ENCODE measurements around the gene PLEKHA8. TPM values are rescaled to one million over a fixed set of nuclear protein-coding genes. Genes with fewer than 3 reads are reported as not detected.

Gene PLEKHA8
- total RNA-seq, 1 experiment from 2014 or later = 8.4 TPM

GRCh38 chr7:30147223-30147622 lies 119.0 kb downstream of the PLEKHA8 start:
- H2AFZ ChIP-seq (ENCODE audit: low read length) = no peak overlapping the region
- H3K36me3 ChIP-seq (ENCODE audit: low read depth, low read length) = no peaks in the 10 kb centered on the region
- H3K79me2 ChIP-seq (ENCODE audit: low read length) = no peaks in the 10 kb centered on the region
- no peak overlapping the region for H3K9ac ChIP-seq (ENCODE audit: low read length)
- H3K27ac ChIP-seq (ENCODE audit: low read length) = no peak overlapping the region
- peaks cover 6% of the 10 kb centered on the region for H3F3A ChIP-seq (ENCODE audit: low read length, unreplicated experiment)
- H3K4me2 ChIP-seq (ENCODE audit: low read length) = no peak overlapping the region
- no peaks in the 10 kb centered on the region for H3K9me2 ChIP-seq (replicated peaks; ENCODE audit: low read length)
- no peak for DNase-seq
- no peak overlapping the region for H3K4me3 ChIP-seq (ENCODE audit: low read length)
- CTCF ChIA-PET = no interaction called here
- no peaks in the 10 kb centered on the region for H3K9me3 ChIP-seq (ENCODE audit: low read length)
- no peaks in the 10 kb centered on the region for H4K20me1 ChIP-seq (ENCODE audit: low read length)
- H3K4me1 ChIP-seq (ENCODE audit: insufficient read depth, low read length) = peaks cover 23% of the 10 kb centered on the region
- TF ChIP-seq CTCF (conservative IDR thresholded peaks at IDR 0.05; ENCODE audit: low read depth, low read length) (no peak), EZH2 (IDR thresholded peaks at IDR 0.05; ENCODE audit: low read length, unreplicated experiment) (no peak), EZH2phosphoT487 (IDR thresholded peaks at IDR 0.05; ENCODE audit: borderline replicate concordance, low read length) (no peak)
- no TSS peak for BruUV-seq (replicated peaks)
- intact Hi-C loops (cut with micrococcal nuclease) = no loop called here
- POLR2A ChIA-PET (ENCODE audit: unreplicated experiment) = no interaction called here
- H3K27me3 ChIP-seq (ENCODE audit: low read length) = no peaks in the 10 kb centered on the region
- ATAC-seq = no peak

GRCh38 chr7:30147785-30148184 lies 119.6 kb downstream of the PLEKHA8 start:
- no peaks in the 10 kb centered on the region for H3K36me3 ChIP-seq (ENCODE audit: low read depth, low read length)
- no peaks in the 10 kb centered on the region for H3K79me2 ChIP-seq (ENCODE audit: low read length)
- intact Hi-C loops (cut with micrococcal nuclease) = no loop called here
- ATAC-seq (no peak), DNase-seq (no peak)
- H3K27ac ChIP-seq (ENCODE audit: low read length) = no peak overlapping the region
- H3K4me1 ChIP-seq (ENCODE audit: insufficient read depth, low read length) = peaks cover 18% of the 10 kb centered on the region
- peaks cover 6% of the 10 kb centered on the region for H3F3A ChIP-seq (ENCODE audit: low read length, unreplicated experiment)
- H3K27me3 ChIP-seq (ENCODE audit: low read length) = no peaks in the 10 kb centered on the region
- ChIA-PET CTCF (no interaction called here), POLR2A (ENCODE audit: unreplicated experiment) (no interaction called here)
- BruUV-seq (replicated peaks) = no TSS peak
- no peak overlapping the region for H2AFZ ChIP-seq (ENCODE audit: low read length)
- TF ChIP-seq CTCF (conservative IDR thresholded peaks at IDR 0.05; ENCODE audit: low read depth, low read length) = no peak
- no peak for TF ChIP-seq EZH2 (IDR thresholded peaks at IDR 0.05; ENCODE audit: low read length, unreplicated experiment)
- no peak for TF ChIP-seq EZH2phosphoT487 (IDR thresholded peaks at IDR 0.05; ENCODE audit: borderline replicate concordance, low read length)
- H3K9me2 ChIP-seq (replicated peaks; ENCODE audit: low read length) = no peaks in the 10 kb centered on the region
- no peaks in the 10 kb centered on the region for H3K9me3 ChIP-seq (ENCODE audit: low read length)
- no peak overlapping the region for H3K4me2 ChIP-seq (ENCODE audit: low read length)
- H4K20me1 ChIP-seq (ENCODE audit: low read length) = no peaks in the 10 kb centered on the region
- H3K9ac ChIP-seq (ENCODE audit: low read length) = no peak overlapping the region
- no peak overlapping the region for H3K4me3 ChIP-seq (ENCODE audit: low read length)

GRCh38 chr7:30148426-30148825 lies 120.2 kb downstream of the PLEKHA8 start:
- Histone ChIP-seq H3K9me2 (replicated peaks; ENCODE audit: low read length) (no peaks in the 10 kb centered on the region), H3K4me3 (ENCODE audit: low read length) (no peak overlapping the region), H3K4me2 (ENCODE audit: low read length) (no peak overlapping the region), H2AFZ (ENCODE audit: low read length) (no peak overlapping the region), H3K27ac (ENCODE audit: low read length) (no peak overlapping the region), H3K9me3 (ENCODE audit: low read length) (no peaks in the 10 kb centered on the region), H3K27me3 (ENCODE audit: low read length) (no peaks in the 10 kb centered on the region), H3K36me3 (ENCODE audit: low read depth, low read length) (no peaks in the 10 kb centered on the region), H4K20me1 (ENCODE audit: low read length) (no peaks in the 10 kb centered on the region), H3K79me2 (ENCODE audit: low read length) (no peaks in the 10 kb centered on the region), H3K4me1 (ENCODE audit: insufficient read depth, low read length) (peaks cover 11% of the 10 kb centered on the region), H3F3A (ENCODE audit: low read length, unreplicated experiment) (peaks cover 1% of the 10 kb centered on the region), H3K9ac (ENCODE audit: low read length) (no peak overlapping the region)
- no peak for DNase-seq
- TF ChIP-seq CTCF (conservative IDR thresholded peaks at IDR 0.05; ENCODE audit: low read depth, low read length) = no peak
- no peak for TF ChIP-seq EZH2phosphoT487 (IDR thresholded peaks at IDR 0.05; ENCODE audit: borderline replicate concordance, low read length)
- no peak for TF ChIP-seq EZH2 (IDR thresholded peaks at IDR 0.05; ENCODE audit: low read length, unreplicated experiment)
- ATAC-seq = no peak
- ChIA-PET POLR2A (ENCODE audit: unreplicated experiment) (no interaction called here), CTCF (no interaction called here)
- intact Hi-C loops (cut with micrococcal nuclease) = no loop called here
- BruUV-seq (replicated peaks) = no TSS peak

All from PC-3 (cell line).